GM18870 (cell line): Measurements from ENCODE around the gene EEF2.

ENCODE experiments used
- ATAC-seq: cut with Tn5 transposase; IDR thresholded peaks from one replicate; pipeline ENCODE4 v1.9.1; 2021; ENCODE audit warnings: moderate library complexity; ENCODE audit not compliant: unreplicated experiment

Gene EEF2

GRCh38 chr19:3986260-3987041 lies 1.2 kb upstream of the EEF2 start:
- no peak for ATAC-seq

- ATAC-seq, result no peak
Observed at GRCh38 chr19:3985643-3986259, 488 bp upstream of the EEF2 start.

DNA sequence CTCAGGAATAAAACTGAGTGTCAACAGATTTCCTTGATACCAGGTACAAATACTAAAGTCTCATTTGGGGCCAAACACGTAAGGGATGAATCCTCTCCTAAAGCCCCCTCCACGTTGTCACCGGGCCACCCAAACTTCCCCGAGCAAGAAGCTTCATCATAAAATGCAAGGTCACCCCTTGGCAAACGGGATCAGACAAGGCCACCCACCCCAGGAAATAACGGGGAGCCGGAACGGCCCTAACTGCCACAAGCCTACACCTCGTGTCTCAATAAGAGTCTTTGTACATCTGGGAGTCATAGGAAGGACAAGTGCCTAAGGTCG lies 717 bp downstream of the EEF2 start:
- ATAC-seq, result no peak

DNA sequence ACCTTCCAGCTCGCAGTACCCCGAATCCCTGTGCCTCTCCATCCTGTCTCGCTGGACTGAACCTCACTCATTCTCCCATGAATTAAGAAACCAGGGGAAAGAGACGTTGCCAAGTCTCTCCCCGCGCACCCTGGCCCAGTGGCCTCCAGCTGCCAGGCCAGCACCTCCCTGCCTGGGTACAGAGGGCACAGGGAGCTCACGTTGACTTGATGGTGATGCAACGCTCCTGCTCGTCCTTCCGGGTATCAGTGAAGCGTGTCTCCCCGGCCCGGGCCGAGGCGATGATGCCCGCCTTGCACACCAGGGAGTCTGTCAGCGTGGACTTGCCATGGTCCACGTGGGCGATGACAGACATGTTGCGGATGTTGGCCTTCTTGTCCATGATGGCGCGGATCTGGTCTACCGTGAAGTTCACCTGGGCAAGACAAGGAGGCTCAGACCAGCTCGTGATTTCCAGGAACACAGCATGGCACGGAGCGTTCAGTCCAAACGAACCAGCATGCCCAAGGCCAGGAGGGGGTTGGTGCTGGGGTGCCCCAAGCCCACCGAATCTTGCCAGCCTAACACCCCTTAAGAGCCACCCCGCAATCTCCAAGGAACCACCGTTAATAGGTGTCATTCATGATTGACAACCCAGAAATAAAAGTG lies 1.2 kb downstream of the EEF2 start:
- ATAC-seq, result no peak

DNA sequence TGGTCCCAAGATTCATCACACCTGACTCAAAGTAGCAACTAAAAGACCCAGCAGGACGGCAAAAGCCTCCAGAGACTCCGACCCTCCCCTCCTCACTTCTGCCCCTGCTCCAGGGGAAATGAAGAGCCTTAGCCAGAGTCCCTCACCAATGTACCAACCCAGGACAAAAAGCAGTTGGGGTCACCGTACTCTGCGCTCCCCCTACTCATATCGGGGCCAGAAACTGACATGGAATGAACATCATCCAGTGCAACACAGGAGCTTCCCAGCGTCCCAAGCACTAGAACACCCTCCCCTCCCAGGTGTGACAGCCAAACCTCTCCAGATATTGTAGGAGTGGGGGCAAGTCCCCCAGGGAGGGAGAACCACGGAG lies 1.7 kb downstream of the EEF2 start:
- no peak for ATAC-seq

DNA sequence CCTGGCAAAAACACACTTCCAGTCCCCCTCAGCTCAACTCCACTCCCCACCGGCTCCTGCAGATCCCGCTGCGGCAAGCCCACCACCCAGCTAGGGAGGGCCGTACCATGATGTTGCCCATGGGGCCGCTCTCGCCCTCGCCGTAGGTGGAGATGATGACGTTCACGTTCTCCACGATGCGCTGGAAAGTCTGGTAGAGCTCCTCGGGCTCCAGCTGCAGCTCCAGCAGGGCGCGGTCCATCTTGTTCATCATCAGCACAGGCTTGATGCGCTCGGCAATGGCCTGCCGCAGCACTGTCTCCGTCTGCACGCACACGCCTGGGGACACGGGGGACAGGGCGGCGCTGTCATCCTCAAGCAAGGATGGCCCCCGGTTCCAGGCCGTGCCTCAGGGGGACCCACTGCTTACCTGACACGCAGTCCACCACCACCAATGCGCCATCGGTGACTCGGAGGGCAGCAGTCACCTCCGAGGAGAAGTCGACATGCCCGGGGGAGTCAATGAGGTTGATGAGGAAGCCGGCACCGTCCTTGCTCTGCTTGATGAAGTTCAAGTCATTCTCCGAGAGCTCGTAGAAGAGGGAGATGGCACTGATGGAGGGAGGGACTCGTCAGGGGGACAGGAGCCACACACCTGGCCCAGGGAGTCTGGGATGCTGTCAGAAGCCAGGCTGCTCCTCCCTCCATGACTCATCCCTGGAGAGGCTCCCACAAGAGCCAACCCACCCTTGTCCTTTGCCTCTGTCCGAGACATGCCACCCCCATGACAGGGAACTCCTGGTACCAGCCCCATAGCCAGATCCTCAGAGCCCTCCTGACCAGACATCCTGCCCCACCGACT lies 2.3 kb downstream of the EEF2 start:
- no peak for ATAC-seq

DNA sequence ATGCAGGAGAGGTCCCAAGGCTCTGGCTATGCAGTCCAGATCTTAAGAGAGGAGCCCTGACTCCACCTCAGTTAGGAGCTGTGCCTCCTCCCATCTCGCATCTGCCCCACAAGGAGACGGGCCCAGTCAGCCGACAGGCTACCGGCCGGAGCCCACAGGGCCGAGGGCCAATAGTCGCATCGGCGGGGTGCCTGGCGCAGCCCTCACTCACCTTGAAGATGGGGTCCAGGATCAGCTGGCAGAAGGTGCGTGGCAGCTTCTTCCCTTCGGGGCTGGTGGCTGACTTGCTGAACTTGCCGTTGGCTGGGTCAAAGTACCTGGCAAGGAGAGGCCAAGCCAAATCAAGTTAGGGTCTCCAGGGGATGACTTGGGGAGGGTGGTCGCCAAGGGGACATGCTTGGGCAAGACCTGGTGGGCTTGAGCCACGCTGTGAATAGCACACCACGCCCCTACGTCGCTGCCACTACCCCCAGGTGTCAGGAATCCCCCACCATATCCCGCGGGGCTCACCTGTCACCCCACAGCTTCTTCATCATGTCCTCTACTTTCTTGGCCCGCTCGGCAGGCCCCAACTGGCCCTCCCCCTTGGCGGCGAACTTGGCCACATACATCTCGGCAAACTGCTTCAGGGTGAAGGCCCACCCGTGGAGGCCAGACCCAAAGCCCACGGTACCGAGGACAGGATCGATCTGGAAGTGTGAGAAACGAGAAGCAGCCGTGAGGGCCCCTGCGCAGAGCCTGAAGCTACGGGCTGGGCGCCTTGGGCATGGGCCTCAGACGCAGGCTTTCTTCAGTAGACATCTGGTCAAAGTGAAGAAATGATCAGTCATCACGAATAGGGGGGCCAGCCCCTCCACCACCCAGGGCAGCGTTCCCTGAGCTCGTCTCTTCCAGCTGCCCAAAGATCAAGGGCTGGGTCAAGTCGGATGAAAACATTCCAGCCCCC lies 3.3 kb downstream of the EEF2 start:
- no peak for ATAC-seq

- ATAC-seq, result no peak
Observed at GRCh38 chr19:3981373-3981735, 3.9 kb downstream of the EEF2 start.

DNA sequence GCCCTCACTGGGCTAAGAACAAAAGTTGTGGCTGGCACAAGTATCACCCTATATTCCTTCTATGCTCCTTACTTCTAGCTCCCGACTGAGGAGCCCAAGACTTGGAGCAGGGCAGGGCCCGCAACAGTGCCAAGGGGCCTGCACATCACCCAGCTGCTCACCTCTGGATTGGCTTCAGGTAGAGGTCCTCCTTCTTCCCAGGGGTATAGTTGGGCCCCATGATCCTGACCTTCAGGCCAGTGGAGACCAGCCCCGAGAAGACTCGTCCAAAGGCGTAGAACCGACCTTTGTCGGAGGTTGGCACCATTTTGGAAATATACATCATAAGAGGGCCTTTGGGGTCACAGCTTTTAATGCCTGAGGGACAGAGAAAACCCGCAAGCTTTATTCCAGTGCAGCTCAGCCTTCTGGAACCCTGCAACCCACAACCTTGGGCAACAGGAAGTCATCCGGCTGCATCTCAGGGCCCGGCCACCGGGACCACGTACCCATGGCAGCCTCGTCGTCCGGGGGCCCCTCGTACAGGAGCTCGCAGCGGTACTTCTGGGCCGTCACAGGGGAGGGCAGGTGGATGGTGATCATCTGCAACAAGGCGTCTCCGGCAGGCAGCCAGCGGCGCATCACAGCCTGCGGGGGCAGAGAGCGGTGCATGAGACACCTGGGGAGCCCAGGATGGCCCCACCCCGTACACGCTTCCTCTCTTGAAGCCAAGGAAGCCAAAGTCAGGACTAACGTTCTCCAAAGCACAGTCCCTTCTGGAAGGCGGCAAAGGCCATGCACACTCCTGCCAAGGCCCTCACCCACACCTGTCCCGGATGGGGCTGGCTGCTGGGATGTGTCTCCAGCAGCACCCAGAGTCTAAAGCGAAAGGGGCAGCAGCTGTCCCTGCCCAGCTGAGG lies 4.7 kb downstream of the EEF2 start:
- no peak for ATAC-seq

- ATAC-seq, result no peak
Observed at GRCh38 chr19:3979674-3980352, 5.5 kb downstream of the EEF2 start.

DNA sequence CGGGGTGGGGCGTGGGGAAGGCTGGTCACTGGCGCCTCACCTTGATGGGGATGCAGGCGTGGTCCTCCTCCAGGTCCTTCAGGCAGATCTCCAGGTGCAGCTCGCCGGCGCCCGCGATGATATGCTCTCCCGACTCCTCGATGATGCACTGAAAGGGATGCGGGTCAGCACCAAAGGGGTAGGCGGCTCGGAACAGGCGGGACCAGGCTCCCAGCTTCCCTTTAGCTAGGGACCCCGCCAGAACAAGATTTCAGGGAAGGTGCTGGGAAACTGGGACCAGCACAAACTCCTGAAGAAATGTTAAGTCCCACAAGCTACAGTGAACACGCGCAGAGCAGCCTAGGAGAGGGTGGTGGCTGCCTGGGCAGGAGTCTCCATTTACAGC lies 6.0 kb downstream of the EEF2 start:
- no peak for ATAC-seq

DNA sequence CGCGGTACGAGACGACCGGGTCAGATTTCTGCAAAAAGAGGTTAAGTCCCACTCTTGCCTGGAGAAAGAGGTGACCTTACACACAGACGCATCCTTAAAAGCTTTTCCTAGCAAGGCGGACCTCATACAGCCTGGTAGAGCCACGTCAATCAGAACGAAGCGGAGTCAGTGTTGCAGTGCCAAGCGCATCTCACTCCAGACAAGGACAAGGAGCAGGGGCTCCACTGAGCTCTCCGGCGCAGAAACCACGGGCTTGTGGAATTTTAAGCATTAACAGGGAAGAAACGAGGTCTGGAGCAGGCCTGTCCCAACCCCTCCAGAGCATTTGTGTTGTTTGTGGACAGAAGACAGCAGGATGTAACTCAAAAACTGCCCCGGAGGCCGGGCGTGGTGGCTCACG lies 7.1 kb downstream of the EEF2 start:
- no peak for ATAC-seq

DNA sequence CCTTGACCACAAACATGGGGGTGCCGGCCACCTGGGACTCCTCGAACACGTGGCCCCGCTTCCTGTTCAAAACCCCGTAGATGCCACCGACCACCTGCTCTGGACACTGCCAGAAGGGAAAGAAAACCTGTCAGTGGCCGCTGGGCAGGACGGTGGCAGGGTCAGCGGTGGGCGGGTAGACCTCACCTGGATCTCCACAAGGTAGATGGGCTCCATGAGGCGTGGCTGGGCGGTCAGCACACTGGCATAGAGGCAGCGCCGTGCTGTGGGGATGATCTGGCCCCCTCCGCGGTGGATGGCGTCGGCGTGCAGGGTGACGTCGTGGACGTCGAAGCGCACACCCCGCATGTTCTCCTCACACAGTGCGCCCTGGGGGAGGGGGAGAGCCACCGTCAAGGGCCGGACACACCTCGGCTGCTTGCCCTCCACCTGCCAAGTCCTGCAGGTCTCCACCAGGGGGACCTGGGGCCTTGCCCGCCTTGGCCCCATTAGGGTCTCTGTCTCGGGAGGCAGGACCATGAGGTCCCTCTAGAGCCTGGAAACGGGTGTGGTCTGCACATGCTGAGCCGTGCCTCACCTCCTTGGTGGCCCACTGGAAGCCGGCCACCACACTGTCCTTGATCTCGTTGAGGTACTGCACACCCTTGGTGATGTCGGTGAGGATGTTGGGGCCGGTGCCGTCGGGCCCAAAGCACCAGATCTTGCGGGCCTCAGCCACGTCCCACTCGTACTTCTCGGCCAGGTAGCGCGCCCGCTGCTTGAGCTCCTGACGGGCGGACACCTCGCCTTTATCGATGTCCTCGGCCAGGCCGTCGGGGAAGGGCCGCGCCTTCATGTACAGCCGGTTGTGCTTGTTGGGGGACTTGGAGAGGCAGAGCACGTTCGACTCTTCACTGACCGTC lies 7.8 kb downstream of the EEF2 start:
- no peak for ATAC-seq

GRCh38 chr19:3976495-3977241 lies 8.6 kb downstream of the EEF2 start:
- ATAC-seq, result no peak

DNA sequence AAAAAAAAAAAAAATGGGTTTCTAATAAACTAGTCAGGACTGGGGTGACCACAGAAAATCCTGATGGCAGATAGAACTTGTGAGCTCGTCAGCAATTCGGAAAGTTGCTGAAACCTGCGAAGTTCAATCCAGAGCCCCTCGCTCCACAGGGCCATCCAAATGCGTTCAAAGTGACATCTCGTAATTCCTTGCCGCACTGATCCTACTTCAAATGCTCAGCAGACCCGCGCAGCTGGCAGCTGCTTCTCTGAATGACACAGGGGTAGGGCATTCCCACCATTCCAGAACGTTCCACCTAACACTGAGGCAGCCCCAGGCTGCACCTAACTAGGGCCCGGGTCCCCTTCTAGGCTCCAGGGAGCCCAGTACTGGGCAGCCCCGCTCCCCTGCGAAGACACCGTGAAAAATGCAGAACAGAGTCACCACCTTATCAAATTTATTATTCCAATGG lies 9.6 kb downstream of the EEF2 start:
- no peak for ATAC-seq

DNA sequence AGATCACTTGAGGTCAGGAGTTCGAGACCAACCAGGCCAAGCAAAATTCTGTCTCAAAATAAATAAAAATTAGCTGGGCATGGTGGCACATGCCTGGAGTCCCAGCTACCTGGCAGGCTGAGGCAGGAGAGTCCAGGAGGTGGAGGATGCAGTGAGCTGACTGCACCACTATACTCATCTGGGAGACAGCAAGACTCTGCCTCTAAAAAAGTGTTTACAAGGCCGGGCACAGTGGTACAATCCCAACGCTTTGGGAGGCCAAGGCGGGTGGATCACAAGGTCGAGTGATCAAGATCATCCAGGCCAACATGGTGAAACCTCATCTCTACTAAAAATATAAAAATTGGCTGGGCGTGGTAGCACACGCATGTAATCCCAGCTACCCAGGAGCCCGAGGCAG lies 10.1 kb downstream of the EEF2 start:
- ATAC-seq, result no peak
